GM21528 (cell line): ENCODE results near the gene ERN1.
A peak's percentile ranks its signal among the peaks of the same experiment; 100 is the strongest.
"Not testable (repeated sequence)": the region's sequence is repeated elsewhere in the genome, so short reads cannot be mapped to it uniquely, and the experiment has no call there.

Source experiments
- ATAC-seq: cut with Tn5 transposase; IDR thresholded peaks from one replicate; pipeline ENCODE4 v1.9.1; 2021; ENCODE audit warnings: mild to moderate bottlenecking, moderate library complexity; ENCODE audit not compliant: unreplicated experiment, low FRiP score

Gene ERN1

GRCh38 chr17:64008830-64009229 lies 121.1 kb downstream of the ERN1 start:
- ATAC-seq, result no peak

- no peak for ATAC-seq
These were observed 121.6 kb downstream of the ERN1 start for GRCh38 chr17:64008346-64008745.

DNA sequence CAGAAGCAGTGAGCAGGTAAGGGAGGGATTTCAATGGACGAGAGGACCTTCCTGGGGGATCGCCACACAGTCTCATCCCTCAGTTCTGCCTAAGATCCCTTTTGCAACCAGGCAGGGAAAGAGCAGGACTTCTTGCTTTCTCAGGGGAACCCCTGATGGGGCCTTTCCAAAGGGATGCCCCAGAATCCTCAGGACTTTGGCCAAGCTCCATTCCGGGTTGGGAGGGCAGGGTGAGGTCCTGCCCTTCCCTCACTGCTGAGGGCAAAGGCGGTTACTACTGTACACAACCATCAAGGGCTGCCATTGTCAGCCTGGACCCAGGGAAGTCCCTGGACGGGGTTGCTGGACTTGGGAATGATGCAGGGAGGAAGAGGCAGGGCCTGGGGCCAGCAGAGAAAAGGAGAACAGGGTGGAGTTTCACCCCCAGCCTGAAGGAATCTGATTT lies 122.1 kb downstream of the ERN1 start:
- no peak for ATAC-seq

DNA sequence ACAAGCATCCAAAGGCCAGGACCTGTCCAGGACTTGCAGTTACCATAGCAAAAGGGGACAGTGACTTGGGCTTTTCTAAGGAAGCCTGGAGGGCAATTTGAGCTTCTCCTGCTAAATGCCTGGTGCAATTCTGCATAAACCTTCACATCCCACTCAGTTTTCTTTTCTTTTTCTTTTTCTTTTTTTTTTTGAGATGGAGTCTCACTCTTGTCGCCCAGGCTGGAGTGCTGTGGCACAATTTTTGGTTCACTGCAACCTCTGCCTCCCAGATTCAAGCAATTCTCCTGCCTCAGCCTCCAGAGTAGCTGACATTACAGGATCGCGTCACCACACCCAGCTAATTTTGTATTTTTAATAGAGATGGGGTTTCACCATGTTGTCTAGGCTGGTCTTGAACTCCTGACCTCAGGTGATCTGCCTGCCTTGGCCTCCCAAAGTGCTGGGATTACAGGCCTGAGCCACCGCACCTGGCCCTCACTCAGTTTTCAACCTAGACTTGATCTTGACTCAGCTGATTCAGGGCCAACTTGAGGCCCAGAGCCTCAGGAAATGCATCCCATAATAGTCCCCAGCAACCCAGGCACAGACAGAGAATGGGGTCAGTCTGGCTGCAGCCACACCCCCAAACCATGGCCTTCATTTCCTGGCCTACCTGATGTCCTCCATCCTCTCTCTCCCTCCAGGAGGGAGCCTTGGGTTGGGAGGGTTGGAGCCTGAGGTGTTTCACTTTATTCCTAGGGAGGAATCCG lies 122.7 kb downstream of the ERN1 start:
- ATAC-seq, result not testable (repeated sequence)

DNA sequence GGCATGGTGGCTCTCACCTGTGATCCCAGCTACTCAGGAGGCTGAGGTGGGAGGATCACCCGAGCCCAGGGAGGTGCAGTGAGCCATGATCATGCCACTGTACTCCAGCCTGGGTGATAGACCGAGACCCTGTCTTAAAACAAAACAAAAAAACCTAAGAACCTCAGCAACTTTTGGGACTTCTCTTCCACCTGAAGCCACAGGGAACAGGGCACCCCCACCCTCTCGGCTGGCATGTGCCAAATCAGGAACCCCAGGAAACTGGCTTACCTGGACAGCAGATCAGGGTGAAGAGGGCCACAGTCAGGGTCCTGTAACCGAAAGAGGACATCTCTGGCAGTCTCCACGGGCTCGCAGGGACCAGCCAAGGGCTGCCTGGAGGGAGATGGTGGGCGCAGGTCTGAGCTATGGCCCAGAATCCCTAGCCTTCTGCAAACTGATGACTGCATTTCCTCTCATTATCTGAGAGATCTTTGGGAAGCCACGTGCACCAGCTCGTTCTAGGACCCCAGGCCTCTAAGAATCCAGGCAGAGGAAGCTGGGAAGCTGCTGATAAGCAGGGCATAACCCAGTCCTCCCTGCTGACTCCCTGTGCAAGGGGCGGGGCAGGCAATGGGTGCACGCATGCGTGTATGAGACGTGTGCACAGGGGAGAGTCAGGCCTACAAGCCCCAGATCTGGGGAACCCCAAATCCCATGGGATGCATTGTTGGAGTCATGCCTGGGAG lies 123.4 kb downstream of the ERN1 start:
- ATAC-seq, result no peak

GRCh38 chr17:64005734-64006167 lies 124.2 kb downstream of the ERN1 start:
- no peak for ATAC-seq

DNA sequence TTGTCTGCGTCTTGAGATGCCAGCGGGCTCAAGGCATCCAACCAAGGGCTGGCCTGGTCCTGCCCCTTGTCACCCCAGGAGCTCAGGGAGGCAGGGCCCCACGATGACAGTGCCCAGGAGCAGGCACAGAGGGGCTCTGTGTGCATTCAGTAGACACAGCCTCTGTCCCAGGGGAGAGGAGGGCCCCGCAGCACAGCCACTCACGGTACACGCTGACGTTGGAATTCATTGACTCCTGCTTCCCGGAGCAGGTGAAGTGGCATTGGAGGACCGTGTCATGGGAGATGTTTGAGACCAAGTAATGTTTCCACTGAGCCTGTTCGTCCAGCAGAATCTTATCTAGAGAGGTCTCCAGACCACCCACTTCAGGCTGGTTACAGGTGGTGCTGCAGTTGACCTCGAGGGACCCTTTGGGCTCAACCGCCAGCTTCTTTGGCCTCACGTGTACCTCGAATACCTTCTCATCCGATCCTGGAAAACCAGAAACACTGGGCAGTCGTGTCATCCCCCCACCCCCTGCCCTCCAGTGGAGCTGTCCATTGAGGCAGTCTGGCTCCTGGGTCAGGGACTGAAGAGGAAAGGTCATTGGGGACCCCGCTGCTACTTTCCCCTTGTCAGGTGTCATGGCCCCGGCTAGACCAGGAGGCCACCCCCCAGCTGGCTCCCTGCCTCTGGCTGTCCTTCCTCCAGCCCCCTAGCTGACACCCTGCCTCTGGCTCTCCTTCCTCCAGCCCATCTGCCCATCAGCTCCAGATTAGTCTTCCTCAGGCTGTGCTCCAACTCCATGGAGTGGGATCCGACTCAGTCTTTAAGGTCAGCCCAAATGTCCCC lies 124.8 kb downstream of the ERN1 start:
- no peak for ATAC-seq

GRCh38 chr17:64004218-64004770 lies 125.7 kb downstream of the ERN1 start:
- ATAC-seq, result no peak

DNA sequence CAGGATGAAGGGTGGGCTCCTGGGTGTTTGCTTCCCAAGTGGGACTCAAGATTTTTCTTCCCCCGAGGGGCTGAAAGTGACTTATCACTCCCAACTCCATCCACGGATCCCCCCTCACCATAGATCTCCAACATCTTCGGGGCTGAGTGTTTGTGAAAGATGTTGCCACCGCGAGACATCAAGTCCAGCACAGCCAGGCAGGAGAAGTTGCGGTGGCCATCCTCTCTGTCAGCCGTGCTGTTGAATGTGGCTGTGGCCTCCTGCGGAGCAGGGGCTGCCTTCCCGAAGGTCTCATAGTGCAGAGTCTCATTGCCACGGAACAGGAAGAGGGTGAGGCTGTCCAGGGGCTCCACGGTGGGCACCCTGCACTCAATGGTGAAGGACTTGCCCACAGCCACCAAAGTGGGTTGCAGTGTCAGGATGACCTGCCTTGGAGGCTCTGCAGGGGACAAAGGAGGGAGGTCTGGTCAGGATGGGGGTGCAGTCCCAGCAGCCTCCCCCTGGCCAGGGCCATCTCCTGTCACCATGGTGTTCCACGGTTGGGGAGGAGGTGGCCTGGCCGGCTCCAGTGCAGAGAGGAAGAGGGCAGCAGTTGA lies 126.3 kb downstream of the ERN1 start:
- ATAC-seq, result no peak

GRCh38 chr17:64002658-64003525 lies 127.1 kb downstream of the ERN1 start:
- ATAC-seq, result no peak

- ATAC-seq, result no peak
These were observed 128.0 kb downstream of the ERN1 start for GRCh38 chr17:64001763-64002529.

GRCh38 chr17:64001091-64001579 lies 128.8 kb downstream of the ERN1 start:
- ATAC-seq, result no peak

DNA sequence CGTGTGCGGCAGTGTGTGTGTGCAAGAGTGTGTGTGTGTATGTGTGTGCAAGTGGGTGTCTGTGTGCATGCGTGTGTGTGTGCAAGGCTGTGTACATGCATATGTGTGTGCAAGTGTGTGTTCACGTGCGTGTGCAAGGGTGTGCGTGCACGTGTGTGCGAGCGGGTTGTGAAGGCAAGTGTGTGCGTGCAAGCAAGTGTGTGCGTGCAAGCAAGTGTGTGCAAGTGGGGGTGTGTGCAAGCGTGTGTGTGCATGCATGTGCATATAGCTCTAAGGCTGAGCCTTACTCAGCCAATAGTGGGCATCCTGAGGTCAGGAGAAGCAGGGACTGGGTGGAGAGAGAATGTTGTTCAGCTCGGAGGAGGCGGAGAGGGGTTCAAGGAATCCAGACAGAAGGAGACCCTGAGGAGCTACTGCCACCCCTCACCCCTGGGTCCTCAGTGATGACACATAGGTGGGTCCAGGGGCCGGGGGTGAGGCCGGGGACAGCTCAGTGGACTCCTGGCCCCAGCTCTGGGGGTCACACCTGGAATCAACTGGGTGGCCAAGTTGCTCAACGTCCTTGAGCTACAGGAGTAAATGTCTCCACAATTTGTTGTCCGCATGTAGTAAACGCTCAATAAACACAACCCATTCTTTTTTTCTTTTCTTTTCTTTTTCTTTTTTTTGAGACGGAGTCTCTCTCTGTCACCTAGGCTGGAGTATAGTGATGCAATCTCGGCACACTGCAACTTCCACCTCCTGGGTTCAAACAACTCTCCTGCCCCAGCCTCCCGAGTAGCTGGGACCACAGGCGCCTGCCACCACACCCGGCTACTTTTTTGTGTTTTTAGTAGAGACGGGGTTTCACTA lies 130.0 kb downstream of the ERN1 start:
- ATAC-seq, result no peak

DNA sequence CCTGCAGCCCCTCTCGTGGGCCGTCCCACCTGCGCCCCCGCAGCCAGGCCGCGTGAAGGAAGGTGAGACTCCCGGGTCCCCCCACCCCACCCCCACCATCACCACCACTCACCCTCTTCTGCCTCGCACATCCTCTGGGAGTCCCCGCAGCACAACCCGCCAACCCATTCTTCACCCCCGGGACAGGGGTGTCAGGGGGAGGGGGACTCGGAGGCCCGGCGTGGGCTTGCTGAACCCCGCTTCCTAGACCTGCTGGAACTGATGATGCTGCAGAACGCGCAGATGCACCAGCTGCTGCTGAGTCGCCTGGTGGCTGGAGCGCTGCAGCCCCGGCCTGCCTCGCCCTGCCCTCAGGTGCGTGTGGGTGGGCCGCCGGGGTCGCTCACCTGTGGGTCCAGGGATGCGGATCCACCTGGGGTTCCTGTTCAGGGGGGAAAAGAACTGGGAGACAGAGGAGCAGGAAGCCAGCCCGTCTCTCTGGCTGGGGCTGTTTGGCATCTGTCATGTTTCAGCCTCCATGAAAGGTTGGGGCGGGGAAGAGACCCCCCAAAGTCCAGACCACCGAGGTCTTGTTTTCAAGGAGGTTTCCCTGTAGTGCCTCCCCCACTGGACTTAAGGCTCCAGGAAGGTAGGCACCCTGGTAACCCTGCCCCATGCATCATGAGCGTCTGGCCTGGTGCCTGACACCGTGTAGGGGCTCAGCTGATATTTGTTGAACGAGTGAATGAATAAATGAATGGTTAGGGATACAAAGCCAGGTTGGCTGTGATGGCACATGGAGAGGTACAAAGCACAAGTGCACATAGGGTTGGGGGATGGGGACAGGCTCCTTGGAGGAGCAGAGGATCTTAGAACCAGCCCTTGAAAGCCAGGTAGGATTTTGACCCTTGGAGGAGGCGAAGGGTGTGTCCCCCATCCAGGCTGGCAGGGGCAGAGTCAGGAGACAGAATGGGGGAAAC lies 130.9 kb downstream of the ERN1 start:
- no peak for ATAC-seq

DNA sequence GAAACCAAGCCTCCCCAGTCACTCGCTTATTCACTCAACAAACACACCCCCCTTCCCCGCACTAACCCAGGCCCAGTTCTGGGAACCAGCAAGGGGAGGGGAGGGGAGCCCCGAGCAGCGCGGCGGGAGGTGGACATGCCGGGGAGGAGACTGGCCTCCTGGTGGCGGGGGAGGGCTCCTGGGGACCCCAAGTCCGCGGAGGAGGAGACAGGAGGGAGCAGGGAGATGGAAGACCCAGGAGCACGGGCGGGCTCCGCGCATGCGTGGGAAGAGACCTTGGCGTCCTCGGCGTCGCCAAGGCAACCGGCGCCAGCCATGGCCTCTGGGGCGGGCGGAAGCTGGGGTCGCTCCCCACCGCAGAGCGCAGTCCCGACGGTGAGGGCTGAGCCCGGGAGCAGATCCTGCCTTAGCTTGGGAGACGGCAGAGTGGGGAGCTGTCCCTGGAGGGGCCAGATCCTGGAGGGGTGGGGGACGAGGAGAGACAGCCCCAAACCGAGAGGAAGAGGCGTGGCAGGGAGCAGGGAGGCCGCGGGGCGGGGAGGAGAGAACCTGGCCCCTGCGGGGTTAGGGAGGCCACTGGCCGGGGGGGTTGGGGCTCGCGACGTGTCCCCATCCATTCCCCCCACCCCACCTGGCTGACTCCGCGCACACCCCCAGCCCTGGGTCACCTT lies 131.8 kb downstream of the ERN1 start, which contains the start of gene PRR29:
PRR29 (plus strand) TSS at position 302 of the 671 bp plus-strand sequence; CDS start at position 316, 14 bp downstream.
- ATAC-seq, result peak; percentile 49
